Measurements from ENCODE around the gene APCDD1.
A peak's percentile ranks its signal among the peaks of the same experiment; 100 is the strongest.
"Not testable (repeated sequence)": the region's sequence is repeated elsewhere in the genome, so short reads cannot be mapped to it uniquely, and the experiment has no call there.

APCDD1 gene

DNA sequence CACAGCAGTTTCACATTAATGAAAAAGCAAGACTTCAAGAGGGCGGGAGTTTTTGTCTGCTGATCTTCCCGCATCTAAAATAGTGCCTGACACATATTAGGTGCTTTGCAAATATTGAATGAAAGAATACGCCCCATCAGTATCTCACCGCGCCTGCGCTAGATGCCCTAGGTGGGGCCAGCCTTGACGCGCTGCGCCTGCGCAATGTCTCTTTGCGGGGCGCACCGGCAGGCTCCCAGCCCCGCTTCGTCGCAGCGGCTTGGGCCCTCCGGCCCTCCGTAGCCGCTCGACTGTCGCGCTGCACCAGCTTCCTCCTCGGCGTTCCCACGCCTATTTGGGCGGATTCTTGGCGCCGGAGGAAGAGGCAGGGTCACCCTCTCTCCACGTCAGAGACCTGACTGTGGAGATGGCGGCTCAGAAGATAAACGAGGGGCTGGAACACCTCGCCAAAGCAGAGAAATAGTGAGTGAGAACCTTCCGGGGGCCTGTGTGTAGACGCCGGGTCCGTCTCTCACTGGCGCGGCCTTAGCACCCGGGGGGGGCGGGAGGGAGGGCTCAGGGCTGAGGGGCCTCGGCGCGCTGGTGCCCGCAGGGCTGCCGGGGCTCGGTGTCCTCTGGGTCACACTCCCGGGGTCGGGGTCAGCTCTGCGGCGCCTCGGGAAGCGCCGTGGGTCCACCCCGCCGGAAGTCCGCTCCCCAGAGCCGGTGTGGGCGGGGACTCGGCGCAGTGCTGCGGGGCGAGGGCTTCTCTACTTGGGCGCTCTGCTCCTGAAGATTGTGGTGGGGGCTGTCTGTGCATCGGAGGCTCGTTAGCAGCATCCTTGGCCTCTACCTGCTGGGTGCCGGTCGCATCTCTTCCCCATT, 71.5 kb downstream of the APCDD1 start, which contains the start of gene NAPG:
Gene NAPG (plus strand): TSS at position 331 of the 864 bp plus-strand sequence. CDS start 76 bp downstream, at position 407.
- TF ChIP-seq ZNF274 (IDR thresholded peaks at IDR 0.05; ENCODE audit: low read depth, low read length) = no peak
- peak within 1 kb of the TSS; percentile 100 for H3K4me3 ChIP-seq (ENCODE audit: low read length)

DNA sequence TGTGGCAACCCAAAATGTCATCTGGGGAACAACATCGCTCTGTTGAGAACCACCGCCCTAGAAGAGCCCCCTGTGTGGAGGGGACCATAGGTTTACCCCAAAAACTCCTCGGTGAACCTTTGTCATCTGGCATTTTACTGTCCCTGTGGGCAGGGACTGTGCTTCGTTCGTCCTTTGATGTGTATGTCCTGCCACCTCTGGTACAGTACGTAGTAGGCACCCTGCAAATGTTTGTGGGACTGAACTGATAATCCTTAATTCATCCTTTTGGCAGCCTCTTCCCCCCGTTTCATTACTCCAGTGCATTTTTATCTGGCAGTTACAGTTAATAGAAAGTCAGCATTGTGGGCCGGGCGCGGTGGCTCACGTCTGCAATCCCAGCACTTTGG, 72.1 kb downstream of the APCDD1 start:
- H3K4me3 ChIP-seq (ENCODE audit: low read length) = peak overlapping the region; percentile 100
- TF ChIP-seq ZNF274 (IDR thresholded peaks at IDR 0.05; ENCODE audit: low read depth, low read length) = no peak

DNA sequence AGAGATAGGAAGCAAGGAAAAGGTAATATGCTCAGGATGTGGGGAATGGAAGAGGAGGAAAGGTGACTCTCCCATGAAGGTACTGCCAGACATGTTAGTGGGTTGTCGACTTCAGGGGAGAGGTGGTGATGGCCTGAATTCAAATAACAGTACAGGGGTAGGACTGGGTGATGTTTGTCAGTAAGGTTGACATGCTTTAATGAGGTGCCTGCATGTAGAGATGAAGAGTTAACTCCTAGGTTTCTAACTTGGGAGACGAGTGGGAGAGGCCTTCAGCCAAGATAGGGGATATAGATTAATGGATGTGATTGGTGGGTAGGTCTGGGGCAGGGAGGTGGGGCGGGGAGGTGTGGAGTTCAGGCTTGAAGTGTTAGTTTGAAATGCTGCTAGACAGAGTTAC, 74.0 kb downstream of the APCDD1 start:
- TF ChIP-seq ZNF274 (IDR thresholded peaks at IDR 0.05; ENCODE audit: low read depth, low read length) = no peak
- no peak overlapping the region for H3K4me3 ChIP-seq (ENCODE audit: low read length)

DNA sequence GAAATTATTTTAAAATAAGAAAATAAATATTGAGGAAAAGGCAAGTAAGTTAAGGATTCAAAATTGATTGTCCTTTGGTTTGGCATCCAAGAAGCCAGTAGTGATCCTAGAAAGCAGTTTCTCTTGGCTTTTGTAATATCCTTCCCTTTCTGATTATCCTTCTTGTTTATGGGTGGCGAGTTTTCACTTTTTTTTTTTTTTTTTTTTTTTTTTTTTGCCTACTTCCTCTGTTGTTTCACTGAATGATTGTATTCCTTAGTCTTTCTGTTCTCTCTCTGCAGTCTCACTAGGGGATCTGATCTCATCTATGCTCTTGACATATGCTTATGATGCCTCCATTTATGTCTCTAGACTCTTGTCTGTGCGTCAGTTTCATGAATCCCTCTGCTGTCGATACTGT, 75.6 kb downstream of the APCDD1 start:
- TF ChIP-seq ZNF274 (IDR thresholded peaks at IDR 0.05; ENCODE audit: low read depth, low read length) = no peak
- H3K4me3 ChIP-seq (ENCODE audit: low read length) = no peak overlapping the region

DNA sequence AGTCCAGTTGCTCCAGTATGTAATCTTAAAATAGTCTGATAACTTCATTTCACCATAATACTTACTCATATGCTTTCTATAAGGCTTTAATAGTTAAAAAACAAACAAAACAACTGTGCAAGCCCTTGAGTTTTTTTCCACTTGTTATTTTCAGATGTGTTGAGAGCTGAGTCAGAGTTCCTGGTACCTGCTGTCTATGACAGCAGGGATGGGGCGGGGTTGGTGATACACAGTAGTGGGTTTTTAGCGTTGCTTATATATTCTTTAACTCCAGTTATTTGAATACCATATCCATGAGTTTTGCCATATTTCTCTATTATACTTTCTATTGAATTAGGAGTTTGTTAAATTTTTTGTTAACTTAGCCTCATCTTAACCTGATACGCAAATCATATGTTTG, 76.4 kb downstream of the APCDD1 start:
- H3K4me3 ChIP-seq (ENCODE audit: low read length) = no peak overlapping the region
- no peak for TF ChIP-seq ZNF274 (IDR thresholded peaks at IDR 0.05; ENCODE audit: low read depth, low read length)

DNA sequence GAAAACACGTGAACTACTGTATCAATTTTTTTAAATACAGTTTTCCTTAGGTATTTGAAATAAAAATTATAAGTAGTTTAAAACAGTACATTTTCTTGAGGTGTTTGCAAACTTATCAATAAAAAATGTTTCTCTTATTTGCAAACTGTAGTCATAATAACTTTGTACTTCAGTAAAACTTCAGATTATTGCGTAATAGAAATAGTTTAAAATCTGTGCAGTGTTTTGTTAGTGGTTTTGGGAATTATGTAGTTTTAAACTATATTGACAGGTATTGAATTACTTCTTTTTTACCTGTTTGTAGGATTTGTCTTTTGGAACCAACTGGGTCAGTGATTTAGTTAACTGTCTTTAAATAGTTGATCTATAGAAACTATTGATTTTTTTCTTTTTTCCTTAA, 78.7 kb downstream of the APCDD1 start:
- TF ChIP-seq ZNF274 (IDR thresholded peaks at IDR 0.05; ENCODE audit: low read depth, low read length) = no peak
- no peak overlapping the region for H3K4me3 ChIP-seq (ENCODE audit: low read length)

DNA sequence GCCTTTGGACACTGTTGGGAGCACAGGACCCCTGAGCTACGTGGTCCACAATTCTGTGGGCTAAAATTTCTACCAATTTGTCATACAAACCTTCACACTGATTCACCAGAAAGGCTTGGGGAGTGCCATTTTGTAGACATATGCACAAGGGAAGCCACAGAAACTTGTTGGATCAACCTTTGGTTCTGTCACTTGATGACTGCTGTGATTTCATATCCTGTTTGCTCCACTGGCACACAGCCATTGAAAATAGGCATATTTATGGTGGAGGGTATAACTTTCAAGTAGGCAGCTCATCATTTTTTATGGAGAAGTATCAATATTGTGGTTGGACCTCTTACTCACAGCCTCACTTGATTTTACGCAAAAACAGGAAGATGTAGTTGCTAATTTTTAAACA, 81.8 kb downstream of the APCDD1 start:
- H3K4me3 ChIP-seq (ENCODE audit: low read length) = no peak overlapping the region
- TF ChIP-seq ZNF274 (IDR thresholded peaks at IDR 0.05; ENCODE audit: low read depth, low read length) = no peak

DNA sequence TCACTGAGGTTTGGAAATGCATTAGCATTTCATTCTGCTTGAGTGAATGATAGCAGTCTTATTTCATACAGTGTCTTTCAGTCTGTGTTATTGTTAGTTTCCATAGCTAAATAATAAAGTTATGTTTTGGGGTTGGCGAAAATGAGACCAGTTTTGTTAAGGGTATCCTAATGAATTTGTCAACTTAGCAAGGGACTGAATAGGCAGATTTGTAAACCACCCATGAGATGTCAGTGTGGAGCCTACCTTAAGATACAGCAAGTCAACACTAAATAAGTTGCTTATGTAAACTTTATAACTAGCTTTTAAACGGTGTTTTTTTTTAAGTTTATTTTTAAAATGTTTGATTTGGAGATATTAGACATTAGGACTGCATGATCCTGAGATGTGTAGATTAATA, 83.3 kb downstream of the APCDD1 start:
- no peak for TF ChIP-seq ZNF274 (IDR thresholded peaks at IDR 0.05; ENCODE audit: low read depth, low read length)
- H3K4me3 ChIP-seq (ENCODE audit: low read length) = no peak overlapping the region

DNA sequence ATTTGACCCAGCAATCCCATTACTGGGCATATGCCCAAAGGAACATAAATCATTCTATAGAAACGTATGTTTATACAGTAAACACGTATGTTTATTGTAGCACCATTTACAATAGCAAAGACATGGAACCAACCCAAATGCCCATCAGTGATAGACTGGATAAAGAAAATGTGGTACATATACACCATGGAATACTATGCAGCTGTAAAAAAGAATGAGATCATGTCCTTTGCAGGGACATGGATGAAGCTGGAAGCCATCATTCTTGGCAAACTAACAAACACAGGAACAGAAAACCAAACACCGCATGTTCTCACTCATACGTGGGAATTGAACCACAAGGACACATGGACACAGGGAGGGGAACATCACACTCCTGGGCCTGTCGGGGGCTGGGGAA, 84.7 kb downstream of the APCDD1 start:
- H3K4me3 ChIP-seq (ENCODE audit: low read length) = not testable (repeated sequence)

Data from GM08714 (cell line).